ENCODE results near the gene SLC39A3. TPM values are rescaled to one million over a fixed set of nuclear protein-coding genes. Genes with fewer than 3 reads are reported as not detected.

SLC39A3 gene
- total and polyA plus RNA-seq, 2 experiments from 2014 or later, result 33.5 to 47.4 TPM

DNA sequence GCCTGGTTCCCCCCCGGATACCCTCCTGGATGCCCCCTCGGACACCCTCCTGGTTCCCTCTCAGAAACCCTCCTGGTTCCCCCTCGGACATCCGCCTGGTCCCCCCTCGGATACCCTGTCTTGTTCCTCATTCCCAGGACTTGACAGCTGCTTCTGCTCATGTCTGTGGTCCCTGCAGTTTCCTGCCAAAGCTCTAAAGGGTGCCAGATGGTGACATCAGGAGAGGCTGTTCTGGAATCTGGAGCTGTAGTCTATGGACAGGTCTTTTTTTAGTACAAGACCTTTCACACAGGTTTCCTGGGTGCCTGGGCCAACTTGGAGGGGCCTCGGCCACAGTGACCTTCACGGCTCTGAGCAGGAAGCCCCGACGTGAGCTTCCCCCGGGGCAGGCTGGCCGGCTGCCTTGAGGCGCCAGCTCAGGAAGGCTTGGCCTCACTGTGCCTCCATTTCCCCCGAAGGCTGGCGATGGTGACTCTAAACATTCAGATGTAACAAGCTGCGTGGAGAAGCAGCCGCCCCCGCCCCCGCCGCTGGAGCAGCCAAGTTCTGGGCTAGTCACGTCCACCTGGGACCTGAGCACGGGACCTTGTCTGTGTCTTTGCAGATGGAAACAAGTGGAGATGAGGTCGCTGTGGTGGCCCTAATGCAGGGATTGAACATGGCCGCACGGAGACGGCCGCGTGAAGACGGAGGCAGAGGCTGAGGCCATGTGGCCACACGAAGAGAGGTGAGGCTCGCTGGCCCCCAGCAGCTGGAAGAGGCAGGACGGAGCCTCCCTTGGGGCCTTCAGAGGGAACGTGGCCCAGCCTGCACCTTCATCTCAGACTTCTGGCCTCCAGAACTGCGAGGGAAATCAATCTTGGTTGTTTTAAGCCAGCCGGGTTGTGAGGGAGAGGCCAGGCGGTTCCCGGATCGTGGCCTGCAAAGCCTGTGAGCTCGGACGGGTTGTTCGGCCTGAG is 30.5 kb upstream of the SLC39A3 start:
- TF ChIP-seq, protein P1, sequence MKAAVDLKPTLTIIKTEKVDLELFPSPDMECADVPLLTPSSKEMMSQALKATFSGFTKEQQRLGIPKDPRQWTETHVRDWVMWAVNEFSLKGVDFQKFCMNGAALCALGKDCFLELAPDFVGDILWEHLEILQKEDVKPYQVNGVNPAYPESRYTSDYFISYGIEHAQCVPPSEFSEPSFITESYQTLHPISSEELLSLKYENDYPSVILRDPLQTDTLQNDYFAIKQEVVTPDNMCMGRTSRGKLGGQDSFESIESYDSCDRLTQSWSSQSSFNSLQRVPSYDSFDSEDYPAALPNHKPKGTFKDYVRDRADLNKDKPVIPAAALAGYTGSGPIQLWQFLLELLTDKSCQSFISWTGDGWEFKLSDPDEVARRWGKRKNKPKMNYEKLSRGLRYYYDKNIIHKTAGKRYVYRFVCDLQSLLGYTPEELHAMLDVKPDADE (IDR thresholded peaks at IDR 0.05), result no peak
- TF ChIP-seq CREB1 (CRISPR knock-in tag; IDR thresholded peaks at IDR 0.05; ENCODE audit: low read depth), result no peak
- no peak for TF ChIP-seq STAT1 (IDR thresholded peaks at IDR 0.05; ENCODE audit: unreplicated experiment)
- TF ChIP-seq, protein P2, sequence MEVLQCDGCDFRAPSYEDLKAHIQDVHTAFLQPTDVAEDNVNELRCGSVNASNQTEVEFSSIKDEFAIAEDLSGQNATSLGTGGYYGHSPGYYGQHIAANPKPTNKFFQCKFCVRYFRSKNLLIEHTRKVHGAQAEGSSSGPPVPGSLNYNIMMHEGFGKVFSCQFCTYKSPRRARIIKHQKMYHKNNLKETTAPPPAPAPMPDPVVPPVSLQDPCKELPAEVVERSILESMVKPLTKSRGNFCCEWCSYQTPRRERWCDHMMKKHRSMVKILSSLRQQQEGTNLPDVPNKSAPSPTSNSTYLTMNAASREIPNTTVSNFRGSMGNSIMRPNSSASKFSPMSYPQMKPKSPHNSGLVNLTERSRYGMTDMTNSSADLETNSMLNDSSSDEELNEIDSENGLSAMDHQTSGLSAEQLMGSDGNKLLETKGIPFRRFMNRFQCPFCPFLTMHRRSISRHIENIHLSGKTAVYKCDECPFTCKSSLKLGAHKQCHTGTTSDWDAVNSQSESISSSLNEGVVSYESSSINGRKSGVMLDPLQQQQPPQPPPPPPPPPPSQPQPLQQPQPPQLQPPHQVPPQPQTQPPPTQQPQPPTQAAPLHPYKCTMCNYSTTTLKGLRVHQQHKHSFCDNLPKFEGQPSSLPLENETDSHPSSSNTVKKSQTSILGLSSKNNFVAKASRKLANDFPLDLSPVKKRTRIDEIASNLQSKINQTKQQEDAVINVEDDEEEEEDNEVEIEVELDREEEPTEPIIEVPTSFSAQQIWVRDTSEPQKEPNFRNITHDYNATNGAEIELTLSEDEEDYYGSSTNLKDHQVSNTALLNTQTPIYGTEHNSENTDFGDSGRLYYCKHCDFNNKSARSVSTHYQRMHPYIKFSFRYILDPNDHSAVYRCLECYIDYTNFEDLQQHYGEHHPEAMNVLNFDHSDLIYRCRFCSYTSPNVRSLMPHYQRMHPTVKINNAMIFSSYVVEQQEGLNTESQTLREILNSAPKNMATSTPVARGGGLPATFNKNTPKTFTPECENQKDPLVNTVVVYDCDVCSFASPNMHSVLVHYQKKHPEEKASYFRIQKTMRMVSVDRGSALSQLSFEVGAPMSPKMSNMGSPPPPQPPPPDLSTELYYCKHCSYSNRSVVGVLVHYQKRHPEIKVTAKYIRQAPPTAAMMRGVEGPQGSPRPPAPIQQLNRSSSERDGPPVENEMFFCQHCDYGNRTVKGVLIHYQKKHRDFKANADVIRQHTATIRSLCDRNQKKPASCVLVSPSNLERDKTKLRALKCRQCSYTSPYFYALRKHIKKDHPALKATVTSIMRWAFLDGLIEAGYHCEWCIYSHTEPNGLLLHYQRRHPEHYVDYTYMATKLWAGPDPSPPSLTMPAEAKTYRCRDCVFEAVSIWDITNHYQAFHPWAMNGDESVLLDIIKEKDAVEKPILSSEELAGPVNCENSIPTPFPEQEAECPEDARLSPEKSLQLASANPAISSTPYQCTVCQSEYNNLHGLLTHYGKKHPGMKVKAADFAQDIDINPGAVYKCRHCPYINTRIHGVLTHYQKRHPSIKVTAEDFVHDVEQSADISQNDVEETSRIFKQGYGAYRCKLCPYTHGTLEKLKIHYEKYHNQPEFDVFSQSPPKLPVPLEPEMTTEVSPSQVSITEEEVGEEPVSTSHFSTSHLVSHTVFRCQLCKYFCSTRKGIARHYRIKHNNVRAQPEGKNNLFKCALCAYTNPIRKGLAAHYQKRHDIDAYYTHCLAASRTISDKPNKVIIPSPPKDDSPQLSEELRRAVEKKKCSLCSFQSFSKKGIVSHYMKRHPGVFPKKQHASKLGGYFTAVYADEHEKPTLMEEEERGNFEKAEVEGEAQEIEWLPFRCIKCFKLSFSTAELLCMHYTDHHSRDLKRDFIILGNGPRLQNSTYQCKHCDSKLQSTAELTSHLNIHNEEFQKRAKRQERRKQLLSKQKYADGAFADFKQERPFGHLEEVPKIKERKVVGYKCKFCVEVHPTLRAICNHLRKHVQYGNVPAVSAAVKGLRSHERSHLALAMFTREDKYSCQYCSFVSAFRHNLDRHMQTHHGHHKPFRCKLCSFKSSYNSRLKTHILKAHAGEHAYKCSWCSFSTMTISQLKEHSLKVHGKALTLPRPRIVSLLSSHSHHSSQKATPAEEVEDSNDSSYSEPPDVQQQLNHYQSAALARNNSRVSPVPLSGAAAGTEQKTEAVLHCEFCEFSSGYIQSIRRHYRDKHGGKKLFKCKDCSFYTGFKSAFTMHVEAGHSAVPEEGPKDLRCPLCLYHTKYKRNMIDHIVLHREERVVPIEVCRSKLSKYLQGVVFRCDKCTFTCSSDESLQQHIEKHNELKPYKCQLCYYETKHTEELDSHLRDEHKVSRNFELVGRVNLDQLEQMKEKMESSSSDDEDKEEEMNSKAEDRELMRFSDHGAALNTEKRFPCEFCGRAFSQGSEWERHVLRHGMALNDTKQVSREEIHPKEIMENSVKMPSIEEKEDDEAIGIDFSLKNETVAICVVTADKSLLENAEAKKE (CRISPR knock-in tag; IDR thresholded peaks at IDR 0.05), result no peak
- TF ChIP-seq, protein P3, sequence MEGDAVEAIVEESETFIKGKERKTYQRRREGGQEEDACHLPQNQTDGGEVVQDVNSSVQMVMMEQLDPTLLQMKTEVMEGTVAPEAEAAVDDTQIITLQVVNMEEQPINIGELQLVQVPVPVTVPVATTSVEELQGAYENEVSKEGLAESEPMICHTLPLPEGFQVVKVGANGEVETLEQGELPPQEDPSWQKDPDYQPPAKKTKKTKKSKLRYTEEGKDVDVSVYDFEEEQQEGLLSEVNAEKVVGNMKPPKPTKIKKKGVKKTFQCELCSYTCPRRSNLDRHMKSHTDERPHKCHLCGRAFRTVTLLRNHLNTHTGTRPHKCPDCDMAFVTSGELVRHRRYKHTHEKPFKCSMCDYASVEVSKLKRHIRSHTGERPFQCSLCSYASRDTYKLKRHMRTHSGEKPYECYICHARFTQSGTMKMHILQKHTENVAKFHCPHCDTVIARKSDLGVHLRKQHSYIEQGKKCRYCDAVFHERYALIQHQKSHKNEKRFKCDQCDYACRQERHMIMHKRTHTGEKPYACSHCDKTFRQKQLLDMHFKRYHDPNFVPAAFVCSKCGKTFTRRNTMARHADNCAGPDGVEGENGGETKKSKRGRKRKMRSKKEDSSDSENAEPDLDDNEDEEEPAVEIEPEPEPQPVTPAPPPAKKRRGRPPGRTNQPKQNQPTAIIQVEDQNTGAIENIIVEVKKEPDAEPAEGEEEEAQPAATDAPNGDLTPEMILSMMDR (conservative IDR thresholded peaks at IDR 0.05; ENCODE audit: low read depth in 2 of 2), result no peak
- TF ChIP-seq POLR2AphosphoS5 (IDR thresholded peaks at IDR 0.05; ENCODE audit: low read depth), result no peak
- TF ChIP-seq NANOG (IDR thresholded peaks at IDR 0.05; ENCODE audit: borderline replicate concordance), result no peak
- no peak for TF ChIP-seq JUNB (IDR thresholded peaks at IDR 0.05; ENCODE audit: unreplicated experiment)
- TF ChIP-seq ZNF331 (CRISPR knock-in tag; IDR thresholded peaks at IDR 0.05; ENCODE audit: low read depth), result no peak
- Mint-ChIP-seq H3K4me1 (no peaks in the 10 kb centered on the region), H3K27ac (no peak overlapping the region), H3K4me3 (no peak overlapping the region), H3K27me3 (ENCODE audit: insufficient read depth, low read depth, poor library complexity) (peaks cover 14% of the 10 kb centered on the region), H3K9me3 (no peaks in the 10 kb centered on the region), H3K36me3 (ENCODE audit: low read depth) (peaks cover 17% of the 10 kb centered on the region)
- Histone ChIP-seq H3K27me3 (ENCODE audit: insufficient read depth) (no peaks in the 10 kb centered on the region), H3K4me2 (no peak overlapping the region), H3F3A (replicated peaks; ENCODE audit: low read depth) (no peaks in the 10 kb centered on the region), H3K4me1 (ENCODE audit: insufficient read depth) (no peaks in the 10 kb centered on the region), H3K27ac (ENCODE audit: low read depth) (no peak overlapping the region), H3K79me2 (replicated peaks; ENCODE audit: insufficient read depth) (peaks cover 49% of the 10 kb centered on the region), H3K9me2 (ENCODE audit: insufficient read depth) (no peaks in the 10 kb centered on the region), H3K36me3 (ENCODE audit: insufficient read depth) (no peaks in the 10 kb centered on the region; the same call in 1 of the 2 replicates), H4K20me1 (replicated peaks; ENCODE audit: insufficient read depth) (peaks cover 23% of the 10 kb centered on the region), H2AFZ (no peak overlapping the region), H3K4me3 (no peak overlapping the region)
- ATAC-seq, result no peak
- no peak for DNase-seq (ENCODE audit: low spot score)

Data from GM23338 (cell line).